Measurements from ENCODE around the gene ITPKB.
"Not testable (repeated sequence)": the region's sequence is repeated elsewhere in the genome, so short reads cannot be mapped to it uniquely, and the experiment has no call there.

ITPKB gene

GRCh38 chr1:226730071-226730470 is 9.0 kb downstream of the ITPKB start:
- DNase-seq: no peak

- DNase-seq: no peak
These were observed 10.6 kb downstream of the ITPKB start for GRCh38 chr1:226728448-226728847.

- DNase-seq: no peak
These were observed 13.2 kb downstream of the ITPKB start for GRCh38 chr1:226725897-226726267.

GRCh38 chr1:226723657-226724532 is 15.2 kb downstream of the ITPKB start:
- peak; percentile 97 for DNase-seq

GRCh38 chr1:226722901-226723656 is 16.0 kb downstream of the ITPKB start:
- DNase-seq: peak; percentile 60

GRCh38 chr1:226722240-226722900 is 16.7 kb downstream of the ITPKB start:
- DNase-seq: peak; percentile 64

- not testable (repeated sequence) for DNase-seq
These were observed 18.5 kb downstream of the ITPKB start for GRCh38 chr1:226720574-226720973.

- DNase-seq: no peak
These were observed 19.3 kb downstream of the ITPKB start for GRCh38 chr1:226719596-226720387.

GRCh38 chr1:226717256-226717909 is 21.7 kb downstream of the ITPKB start:
- no peak for DNase-seq

- no peak for DNase-seq
These were observed 22.5 kb downstream of the ITPKB start for GRCh38 chr1:226716577-226716976.

- no peak for DNase-seq
These were observed 24.9 kb downstream of the ITPKB start for GRCh38 chr1:226714148-226714547.

- no peak for DNase-seq
These were observed 26.2 kb downstream of the ITPKB start for GRCh38 chr1:226712742-226713419.

- no peak for DNase-seq
These were observed 26.9 kb downstream of the ITPKB start for GRCh38 chr1:226711976-226712741.

- DNase-seq: no peak
These were observed 28.6 kb downstream of the ITPKB start for GRCh38 chr1:226710501-226710900.

GRCh38 chr1:226709953-226710352 is 29.1 kb downstream of the ITPKB start:
- no peak for DNase-seq

GRCh38 chr1:226708967-226709396 is 30.1 kb downstream of the ITPKB start:
- DNase-seq: no peak

- DNase-seq: peak; percentile 47
These were observed 30.7 kb downstream of the ITPKB start for GRCh38 chr1:226708342-226708780.

- peak; percentile 42 for DNase-seq
These were observed 32.4 kb downstream of the ITPKB start for GRCh38 chr1:226706684-226707083.

GRCh38 chr1:226704169-226704937 is 34.7 kb downstream of the ITPKB start:
- DNase-seq: no peak

Data from DMS153 (cell line).